Measurements from ENCODE around the gene UFD1.
A peak's percentile ranks its signal among the peaks of the same experiment; 100 is the strongest.
"Not testable (repeated sequence)": the region's sequence is repeated elsewhere in the genome, so short reads cannot be mapped to it uniquely, and the experiment has no call there.

Gene UFD1

GRCh38 chr22:19455585-19456370, 23.2 kb downstream of the UFD1 start:
- no peak for ATAC-seq
- no peak for DNase-seq

GRCh38 chr22:19455033-19455432, 24.0 kb downstream of the UFD1 start:
- Mint-ChIP-seq H3K27me3 (no peaks in the 10 kb centered on the region), H3K4me1 (no peaks in the 10 kb centered on the region), H3K4me3 (no peak overlapping the region), H3K9me3 (no peaks in the 10 kb centered on the region), H3K27ac (peak overlapping the region in 1 of 2 donors; percentile 1)
- no peak for ATAC-seq
- no peak for DNase-seq

More at GRCh38 chr22:19455585-19456370, 23.2 kb downstream of the UFD1 start:
- H3K27ac Mint-ChIP-seq = peak overlapping the region in 1 of 2 donors; percentile 1
- no peaks in the 10 kb centered on the region for H3K4me1 Mint-ChIP-seq
- no peaks in the 10 kb centered on the region for H3K9me3 Mint-ChIP-seq
- H3K27me3 Mint-ChIP-seq = no peaks in the 10 kb centered on the region
- no peak overlapping the region for H3K4me3 Mint-ChIP-seq

GRCh38 chr22:19454156-19454555, 24.8 kb downstream of the UFD1 start:
- no peak for ATAC-seq
- peak overlapping the region in 1 of 2 donors; percentile 72 for H3K27ac Mint-ChIP-seq
- no peak for DNase-seq
- peaks cover 6% of the 10 kb centered on the region for H3K4me1 Mint-ChIP-seq
- H3K9me3 Mint-ChIP-seq = no peaks in the 10 kb centered on the region
- H3K27me3 Mint-ChIP-seq = no peaks in the 10 kb centered on the region
- no peak overlapping the region for H3K4me3 Mint-ChIP-seq

- Mint-ChIP-seq H3K27ac (no peak overlapping the region), H3K9me3 (no peaks in the 10 kb centered on the region), H3K4me1 (peaks cover 10% of the 10 kb centered on the region), H3K4me3 (no peak overlapping the region), H3K27me3 (no peaks in the 10 kb centered on the region)
- DNase-seq = no peak
- ATAC-seq = no peak
Measured at GRCh38 chr22:19453718-19454117, 25.3 kb downstream of the UFD1 start.

GRCh38 chr22:19451570-19451969, 27.4 kb downstream of the UFD1 start:
- no peak for ATAC-seq
- Mint-ChIP-seq H3K27ac (peak overlapping the region in 1 of 2 donors; percentile 22), H3K27me3 (no peaks in the 10 kb centered on the region), H3K4me3 (no peak overlapping the region), H3K9me3 (no peaks in the 10 kb centered on the region), H3K4me1 (peaks cover 25% of the 10 kb centered on the region)
- no peak for DNase-seq

GRCh38 chr22:19450363-19451175, 28.4 kb downstream of the UFD1 start:
- DNase-seq = no peak
- no peaks in the 10 kb centered on the region for H3K9me3 Mint-ChIP-seq
- ATAC-seq = no peak
- peaks cover 35% of the 10 kb centered on the region for H3K4me1 Mint-ChIP-seq
- H3K4me3 Mint-ChIP-seq = no peak overlapping the region
- H3K27me3 Mint-ChIP-seq = no peaks in the 10 kb centered on the region
- no peak overlapping the region for H3K27ac Mint-ChIP-seq

- Mint-ChIP-seq H3K4me1 (peaks cover 47% of the 10 kb centered on the region), H3K27ac (no peak overlapping the region), H3K27me3 (no peaks in the 10 kb centered on the region), H3K9me3 (no peaks in the 10 kb centered on the region), H3K4me3 (no peak overlapping the region)
- DNase-seq = no peak
- no peak for ATAC-seq
Measured at GRCh38 chr22:19449422-19449767, 29.6 kb downstream of the UFD1 start.

- H3K27me3 Mint-ChIP-seq = no peaks in the 10 kb centered on the region
Measured at GRCh38 chr22:19448739-19449421, 30.1 kb downstream of the UFD1 start.

GRCh38 chr22:19448076-19448607, 30.9 kb downstream of the UFD1 start:
- no peaks in the 10 kb centered on the region for H3K27me3 Mint-ChIP-seq
- peak; percentile 13 for ATAC-seq
- no peaks in the 10 kb centered on the region for H3K9me3 Mint-ChIP-seq
- peaks cover 60% of the 10 kb centered on the region for H3K4me1 Mint-ChIP-seq
- peak overlapping the region; percentile 95 to 98 for H3K4me3 Mint-ChIP-seq
- H3K27ac Mint-ChIP-seq = peak overlapping the region; percentile 96 to 97
- peak in 1 of 2 donors; percentile 21 for DNase-seq

More at GRCh38 chr22:19448739-19449421, 30.1 kb downstream of the UFD1 start:
- peak; percentile 19 to 80 for DNase-seq
- ATAC-seq = peak; percentile 86
- H3K4me1 Mint-ChIP-seq = peaks cover 52% of the 10 kb centered on the region
- peak overlapping the region in 1 of 2 donors; percentile 43 for H3K27ac Mint-ChIP-seq
- H3K4me3 Mint-ChIP-seq = peak overlapping the region; percentile 95 to 98
- no peaks in the 10 kb centered on the region for H3K9me3 Mint-ChIP-seq

- ATAC-seq (peak; percentile 86), DNase-seq (peak; percentile 87 to 91)
- H3K27me3 Mint-ChIP-seq = no peaks in the 10 kb centered on the region
- H3K4me3 Mint-ChIP-seq = peak within 1 kb of the TSS; percentile 95 to 98
- peak within 1 kb of the TSS; percentile 96 to 97 for H3K27ac Mint-ChIP-seq
- H3K9me3 Mint-ChIP-seq = no peaks in the 10 kb centered on the region
- H3K4me1 Mint-ChIP-seq = peaks cover 63% of the 10 kb centered on the region
Measured at GRCh38 chr22:19447330-19448075, 31.5 kb downstream of the UFD1 start, which contains the start of gene C22orf39. C22orf39 (minus strand) TSS chr22:19447711; CDS start chr22:19447688, 23 bp downstream.

GRCh38 chr22:19446603-19447329, 32.2 kb downstream of the UFD1 start:
- peak overlapping the region; percentile 72 to 95 for H3K27ac Mint-ChIP-seq
- no peaks in the 10 kb centered on the region for H3K9me3 Mint-ChIP-seq
- DNase-seq (no peak), ATAC-seq (no peak)
- H3K4me3 Mint-ChIP-seq = peak overlapping the region; percentile 95 to 98
- peaks cover 63% of the 10 kb centered on the region for H3K4me1 Mint-ChIP-seq
- H3K27me3 Mint-ChIP-seq = no peaks in the 10 kb centered on the region

- H3K27me3 Mint-ChIP-seq, ATAC-seq: not testable (repeated sequence)
Measured at GRCh38 chr22:19445279-19445982, 33.6 kb downstream of the UFD1 start.

GRCh38 chr22:19443544-19444211, 35.3 kb downstream of the UFD1 start:
- DNase-seq (no peak), ATAC-seq (no peak)
- peak overlapping the region in 1 of 2 donors; percentile 59 for H3K27ac Mint-ChIP-seq
- H3K4me3 Mint-ChIP-seq = no peak overlapping the region
- no peaks in the 10 kb centered on the region for H3K27me3 Mint-ChIP-seq
- H3K9me3 Mint-ChIP-seq = no peaks in the 10 kb centered on the region
- peaks cover 59% of the 10 kb centered on the region for H3K4me1 Mint-ChIP-seq

More at GRCh38 chr22:19445279-19445982, 33.6 kb downstream of the UFD1 start:
- peak overlapping the region; percentile 20 to 76 for H3K27ac Mint-ChIP-seq
- DNase-seq, H3K9me3 Mint-ChIP-seq: not testable (repeated sequence)
- peak overlapping the region in 1 of 2 donors; percentile 17 for H3K4me3 Mint-ChIP-seq
- H3K4me1 Mint-ChIP-seq = peaks cover 68% of the 10 kb centered on the region
